GM12878 (cell line): Measurements from ENCODE around the gene SCCPDH. TPM values are rescaled to one million over a fixed set of nuclear protein-coding genes. Genes with fewer than 3 reads are reported as not detected.

Source experiments
- ATAC-seq: fragments of 200-7000 bp; cut with Tn5 transposase; 3 replicates; pipeline ENCODE4 v1.9.1; 2020; ENCODE audit warnings: mild to moderate bottlenecking, moderate library complexity
- BruUV-seq: library from RNA; stranded (reverse); fragments of 400-500 nt; replicated peaks from 2 replicates; lab custom pipeline; 2021; lab: Mats Ljungman, UMichigan
- CTCF ChIA-PET: fragments of 300-600 bp; sonication (Branson Sonifier 250); formaldehyde crosslinking; extraction: SDS; loops from one replicate; lab custom pipeline; 2021; ENCODE audit warnings: inconsistent platforms; lab: Yijun Ruan, JAX
- POLR2A ChIA-PET: fragments of 350-600 bp; formaldehyde crosslinking; extraction: SDS; loops from one replicate; lab custom pipeline; 2021; ENCODE audit warnings: inconsistent platforms; lab: Charles Lee
- RAD21 ChIA-PET: fragments of 300-600 bp; sonication (Branson Sonifier 250); formaldehyde crosslinking; loops from one replicate; lab custom pipeline; 2023; ENCODE audit warnings: antibody characterized with exemption; ENCODE audit not compliant: unreplicated experiment; lab: Charles Lee
- SMC1A ChIA-PET: fragments of 300-600 bp; sonication (Branson Sonifier 250); formaldehyde crosslinking; loops from one replicate; lab custom pipeline; 2023; ENCODE audit not compliant: unreplicated experiment, uncharacterized antibody; lab: Charles Lee
- DNase-seq: peaks from one replicate; pipeline ENCODE4 v3.0.0-alpha.2; 2011; ENCODE audit warnings: low read depth, low spot score
- FAIRE-seq: peaks from 3 replicates; lab custom pipeline; 2011; peaks lifted over from hg19 to GRCh38; lab: Jason Lieb, UNC
- H2AFZ ChIP-seq: 2 replicates; pipeline ENCODE4 v1.6.0; 2011; ENCODE audit warnings: low read depth, low read length, control low read depth; ENCODE audit not compliant: control insufficient read depth
- H3K27ac ChIP-seq: 2 replicates; pipeline ENCODE4 v1.5.1; 2011; ENCODE audit warnings: control low read depth; ENCODE audit not compliant: control insufficient read depth, insufficient read depth
- H3K27me3 ChIP-seq, 2 experiments: replicated peaks in 1 of 2; 2 replicates each; pipeline versions ENCODE4 v1.6.0 to v1.6.1; 2011; ENCODE audit warnings: low read length in 1 of 2; ENCODE audit not compliant: control insufficient read depth in 2 of 2, insufficient read depth in 2 of 2
- H3K36me3 ChIP-seq, 2 experiments: 2 replicates each; pipeline ENCODE4 v1.5.1; 2011; ENCODE audit warnings: low read length in 1 of 2; ENCODE audit not compliant: control insufficient read depth in 2 of 2, insufficient read depth in 2 of 2
- H3K4me1 ChIP-seq: 2 replicates; pipeline ENCODE4 v1.6.1; 2011; ENCODE audit warnings: mild to moderate bottlenecking, low read length, moderate library complexity, mixed read lengths; ENCODE audit not compliant: control insufficient read depth, insufficient read depth
- H3K4me2 ChIP-seq: 2 replicates; pipeline ENCODE4 v1.6.0; 2011; ENCODE audit warnings: control low read depth; ENCODE audit not compliant: control insufficient read depth, insufficient read depth
- H3K4me3 ChIP-seq: fragments of 200-600 bp; sonication (generic); 2 replicates; pipeline ENCODE4 v1.5.1; 2016
- H3K79me2 ChIP-seq: 2 replicates; pipeline ENCODE4 v1.6.0; 2011; ENCODE audit warnings: low read length; ENCODE audit not compliant: control insufficient read depth, insufficient read depth
- H3K9ac ChIP-seq: 2 replicates; pipeline ENCODE4 v1.8.0; 2011; ENCODE audit warnings: low read length, control low read depth, mixed read lengths; ENCODE audit not compliant: control insufficient read depth, insufficient read depth
- H3K9me3 ChIP-seq: replicated peaks from 3 replicates; pipeline ENCODE4 v1.5.1; 2011; ENCODE audit warnings: mild to moderate bottlenecking, low read length; ENCODE audit not compliant: control insufficient read depth, insufficient read depth
- H4K20me1 ChIP-seq: 2 replicates; pipeline ENCODE4 v1.6.0; 2011; ENCODE audit not compliant: control insufficient read depth, insufficient read depth
- CHD4 ChIP-seq: fragments of 200-600 bp; sonication (generic); IDR thresholded peaks from 2 replicates; pipeline ENCODE4 v1.6.1; 2016; ENCODE audit warnings: mild to moderate bottlenecking
- EED ChIP-seq: sonication (generic); IDR thresholded peaks from 2 replicates; pipeline ENCODE4 v1.6.1; 2016; ENCODE audit warnings: antibody characterized with exemption, low read depth
- HDAC2 ChIP-seq: fragments of 200-600 bp; sonication (generic); IDR thresholded peaks from 2 replicates; pipeline ENCODE4 v1.6.1; 2017
- HDAC6 ChIP-seq: fragments of 200-600 bp; sonication (generic); IDR thresholded peaks from one replicate; pipeline ENCODE4 v1.8.0; 2017; ENCODE audit warnings: antibody characterized with exemption; ENCODE audit not compliant: unreplicated experiment
- NRF1 ChIP-seq: conservative IDR thresholded peaks from 2 replicates; pipeline ENCODE4 v1.6.1; 2011; ENCODE audit warnings: mild to moderate bottlenecking, low read depth, low read length, improper control_type of control experiment
- PAX5 ChIP-seq: IDR thresholded peaks from 2 replicates; pipeline ENCODE4 v1.6.1; 2011; ENCODE audit warnings: low read depth, low read length, borderline replicate concordance
- POLR2AphosphoS2 ChIP-seq: IDR thresholded peaks from 2 replicates; pipeline ENCODE4 v1.6.1; 2011; ENCODE audit warnings: low read depth, mild to moderate bottlenecking, low read length, improper control_type of control experiment, moderate library complexity
- RFX5 ChIP-seq: IDR thresholded peaks from 2 replicates; pipeline ENCODE4 v1.6.1; 2011; ENCODE audit warnings: low read depth, low read length, improper control_type of control experiment
- YBX1 ChIP-seq: fragments of 450-650 bp; IDR thresholded peaks from 2 replicates; pipeline ENCODE4 v1.6.1; 2016; ENCODE audit warnings: antibody characterized with exemption
- ZNF274 ChIP-seq: IDR thresholded peaks from one replicate; pipeline ENCODE4 v1.8.0; 2011; ENCODE audit not compliant: insufficient read length, insufficient read depth
- ZSCAN29 ChIP-seq: fragments of 450-650 bp; IDR thresholded peaks from 2 replicates; pipeline ENCODE4 v1.6.1; 2017; ENCODE audit warnings: mild to moderate bottlenecking, moderate library complexity
- WGBS: methylation state at CpG from one replicate; pipeline ENCODE4 v1.1.6; 2016; ENCODE audit warnings: low lambda C conversion rate; ENCODE audit not compliant: insufficient replicate concordance, insufficient coverage; ENCODE audit errors: missing lambda C conversion rate; 5-methylcytosine and 5-hydroxymethylcytosine counted together
- in situ Hi-C: fragments of 300-500 bp; cut with MboI; formaldehyde crosslinking; loops from 9 replicates; pipeline ENCODE4 v1.14.3; 2018; ENCODE audit warnings: mixed read lengths
- intact Hi-C: fragments of 100-400 bp; cut with micrococcal nuclease; formaldehyde crosslinking; loops from one replicate; pipeline ENCODE4 v1.14.2; 2022; ENCODE audit not compliant: unreplicated experiment
- polyA plus RNA-seq, 11 experiments: library from polyadenylated mRNA; depleted of rRNA in 4 of 11; unstranded in 6 of 11; stranded (reverse) in 5 of 11; fragments of >200 nt; fragmentation: Nextera tagmentation in 4 of 11; fragmentation: Illumina TruSeq in 1 of 11; extraction: Ambion mirVana in 4 of 11; extraction: Trizol in 1 of 11; gene quantifications; 1 replicate in 1 of 11; 2 replicates in 10 of 11; pipeline versions ENCODE4 v1.2.1 to v1.2.3, GENCODE V29; 2011 to 2016; ENCODE audit warnings: inconsistent platforms in 2 of 11, missing spikeins in 2 of 11, low read depth in 1 of 11
- total RNA-seq, 4 experiments: library from RNA; depleted of rRNA in 3 of 4; stranded (reverse); fragments of >200 nt in 3 of 4; fragmentation: Illumina TruSeq in 1 of 4; extraction: Trizol in 1 of 4; gene quantifications; 2 replicates each; pipeline versions ENCODE4 v1.2.1 to v1.2.3, GENCODE V29; 2013 to 2021
- TF ChIP-seq, protein P1 (sequence below): fragments of 450-650 bp; IDR thresholded peaks from 2 replicates; pipeline ENCODE4 v1.6.1; 2017; ENCODE audit warnings: low read depth, mild to moderate bottlenecking, moderate library complexity

SCCPDH gene
- total and polyA plus RNA-seq, 10 of the 15 experiments (the other 5 are each of a cell fraction or from before 2014, with no cell fraction given), result 5.4 to 44.8 (median 24.5) TPM

DNA sequence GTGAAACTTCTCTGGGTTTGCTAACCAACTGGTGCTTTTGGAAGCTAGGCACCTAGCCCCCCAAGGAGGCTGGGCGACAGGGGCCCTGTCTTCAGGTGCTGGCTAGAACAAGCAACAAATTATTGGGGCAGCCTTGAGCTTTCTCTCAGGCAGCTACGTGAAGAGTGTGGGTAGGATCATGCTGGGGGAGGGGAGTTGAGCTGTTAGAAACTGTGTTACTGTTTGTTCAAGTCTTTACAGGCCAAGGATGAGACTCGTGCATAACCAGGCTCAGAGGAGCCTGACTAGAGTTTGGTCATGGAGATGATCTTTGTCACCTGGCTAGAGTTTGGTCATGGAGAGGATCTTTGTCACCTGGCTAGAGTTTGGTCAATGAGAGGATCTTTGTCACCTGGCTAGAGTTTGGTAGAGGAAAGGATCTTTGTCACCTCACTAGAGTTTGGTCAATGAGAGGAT, 12.6 kb upstream of the SCCPDH start:
- in situ Hi-C loops, result no loop called here
- Histone ChIP-seq H4K20me1 (no peaks in the 10 kb centered on the region), H3K4me2 (no peak overlapping the region), H3K79me2 (no peaks in the 10 kb centered on the region), H3K27me3 (no peaks in the 10 kb centered on the region), H3K4me1 (no peaks in the 10 kb centered on the region), H3K36me3 (no peaks in the 10 kb centered on the region), H2AFZ (no peak overlapping the region), H3K4me3 (no peak overlapping the region), H3K9me3 (no peaks in the 10 kb centered on the region; the same call in 2 of the 3 replicates), H3K9ac (no peak overlapping the region), H3K27ac (no peak overlapping the region)
- POLR2A ChIA-PET, result no interaction called here
- CTCF ChIA-PET, result interaction anchor here (0.6 to 2.2 kb wide), 4 partner anchors 10 to 43 kb away, joined by 3 to 8 read pairs (median 4); partner anchors contain the start of gene SCCPDH
- DNase-seq (no peak), ATAC-seq (no peak), FAIRE-seq (no peak)
- WGBS, result 21% methylated on average over 3 of the region's 3 CpGs
- no peak for TF ChIP-seq HDAC6
- no peak for TF ChIP-seq HDAC2
- no peak for TF ChIP-seq ZNF274
- TF ChIP-seq EED, result no peak
- no peak for TF ChIP-seq NRF1
- no peak for TF ChIP-seq YBX1
- no peak for TF ChIP-seq CHD4
- no peak for TF ChIP-seq RFX5
- TF ChIP-seq ZSCAN29, result no peak
- TF ChIP-seq, protein P1, sequence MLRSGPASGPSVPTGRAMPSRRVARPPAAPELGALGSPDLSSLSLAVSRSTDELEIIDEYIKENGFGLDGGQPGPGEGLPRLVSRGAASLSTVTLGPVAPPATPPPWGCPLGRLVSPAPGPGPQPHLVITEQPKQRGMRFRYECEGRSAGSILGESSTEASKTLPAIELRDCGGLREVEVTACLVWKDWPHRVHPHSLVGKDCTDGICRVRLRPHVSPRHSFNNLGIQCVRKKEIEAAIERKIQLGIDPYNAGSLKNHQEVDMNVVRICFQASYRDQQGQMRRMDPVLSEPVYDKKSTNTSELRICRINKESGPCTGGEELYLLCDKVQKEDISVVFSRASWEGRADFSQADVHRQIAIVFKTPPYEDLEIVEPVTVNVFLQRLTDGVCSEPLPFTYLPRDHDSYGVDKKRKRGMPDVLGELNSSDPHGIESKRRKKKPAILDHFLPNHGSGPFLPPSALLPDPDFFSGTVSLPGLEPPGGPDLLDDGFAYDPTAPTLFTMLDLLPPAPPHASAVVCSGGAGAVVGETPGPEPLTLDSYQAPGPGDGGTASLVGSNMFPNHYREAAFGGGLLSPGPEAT, result no peak
- TF ChIP-seq PAX5, result no peak
- TF ChIP-seq POLR2AphosphoS2, result no peak
- intact Hi-C loops, result no loop called here
- RAD21 ChIA-PET, result no interaction called here
- SMC1A ChIA-PET, result no interaction called here
- BruUV-seq, result no TSS peak
